Testis (tissue), 3 donors: ENCODE data around the gene LLPH. TPM values are rescaled to one million over a fixed set of nuclear protein-coding genes. Genes with fewer than 3 reads are reported as not detected.

Experiments used
- DNase-seq: peaks from one replicate; pipeline ENCODE4 v3.0.0-alpha.2; 2019
- H3K27ac ChIP-seq, 2 donors: fragments of 200-600 bp; sonication (generic); one replicate each; pipeline ENCODE4 v1.5.1; 2019
- H3K27me3 ChIP-seq: fragments of 200-600 bp; sonication (generic); one replicate; pipeline ENCODE4 v1.5.1; 2019
- H3K36me3 ChIP-seq: fragments of 200-600 bp; sonication (generic); one replicate; pipeline ENCODE4 v1.5.1; 2017; ENCODE audit warnings: low read depth; ENCODE audit errors: missing control alignments
- H3K4me1 ChIP-seq: fragments of 200-600 bp; sonication (generic); one replicate; pipeline ENCODE4 v1.5.1; 2019
- H3K4me3 ChIP-seq, 2 donors: fragments of 200-600 bp; sonication (generic); one replicate each; pipeline ENCODE4 v1.5.1; 2017 to 2019
- H3K9me3 ChIP-seq: fragments of 200-600 bp; sonication (generic); one replicate; pipeline ENCODE4 v1.5.1; 2017
- CTCF ChIP-seq, 3 experiments: fragments of 450-650 bp in 2 of 3; fragments of 200-600 bp in 1 of 3; sonication (generic) in 1 of 3; IDR thresholded peaks; one replicate each; pipeline ENCODE4 v1.5.1; 2016 to 2019; ENCODE audit warnings: antibody characterized with exemption in 3 of 3, mild to moderate bottlenecking in 2 of 3, moderate library complexity in 1 of 3
- POLR2A ChIP-seq: fragments of 450-650 bp; IDR thresholded peaks from one replicate; pipeline ENCODE4 v1.6.1; 2017; ENCODE audit warnings: antibody characterized with exemption, mild to moderate bottlenecking, moderate library complexity
- WGBS, 2 donors: methylation state at CpG; one replicate each; pipeline ENCODE4 v1.1.5; 2018; 5-methylcytosine and 5-hydroxymethylcytosine counted together
- intact Hi-C: fragments of 100-400 bp; cut with DNase I; formaldehyde crosslinking; loops from one replicate; pipeline ENCODE4 v1.15.1; 2023; ENCODE audit warnings: low total_unique reads
- polyA plus RNA-seq: library from polyadenylated mRNA; stranded (reverse); fragments of 350-450 nt; fragmentation: Illumina TruSeq; extraction: RNeasy Lipid Tissue Mini Kit (QIAGEN cat#74804); gene quantifications from one replicate; pipeline ENCODE4 v1.2.3, GENCODE V29; 2014; ENCODE audit warnings: low read depth, low replicate concordance; ENCODE audit not compliant: insufficient read depth
- total RNA-seq, 2 donors: library from RNA; depleted of rRNA; stranded (reverse); fragments of >200 nt; gene quantifications; one replicate each; pipeline ENCODE4 v1.2.3, GENCODE V29; 2016

Gene LLPH
- total and polyA plus RNA-seq, 3 donors from 2014 or later, result 12.9 to 36.5 (median 17.3) TPM

GRCh38 chr12:66144791-66145754 lies 14.5 kb upstream of the LLPH start:
- no peak overlapping the region for H3K27ac ChIP-seq
- intact Hi-C loops, result no loop called here
- H3K27me3 ChIP-seq, result no peaks in the 10 kb centered on the region
- TF ChIP-seq CTCF (IDR thresholded peaks at IDR 0.05), result peak in 2 of 3 experiments; percentile 21 to 23
- TF ChIP-seq POLR2A, result no peak
- no peaks in the 10 kb centered on the region for H3K4me1 ChIP-seq
- no peaks in the 10 kb centered on the region for H3K36me3 ChIP-seq
- no peak overlapping the region for H3K4me3 ChIP-seq
- 45 to 59% methylated on average over 7 of the region's 7 CpGs for WGBS, 2 donors
- no peaks in the 10 kb centered on the region for H3K9me3 ChIP-seq
- peak; percentile 29 for DNase-seq

GRCh38 chr12:66143868-66144267 lies 13.3 kb upstream of the LLPH start:
- 89 to 95% methylated on average over 1 of the region's 1 CpG for WGBS, 2 donors
- Histone ChIP-seq H3K27me3 (no peaks in the 10 kb centered on the region), H3K27ac (no peak overlapping the region), H3K36me3 (no peaks in the 10 kb centered on the region), H3K4me1 (no peaks in the 10 kb centered on the region), H3K4me3 (no peak overlapping the region), H3K9me3 (no peaks in the 10 kb centered on the region)
- intact Hi-C loops, result no loop called here
- TF ChIP-seq POLR2A (no peak), CTCF (IDR thresholded peaks at IDR 0.05) (no peak)
- DNase-seq, result no peak

GRCh38 chr12:66142826-66143225 lies 12.3 kb upstream of the LLPH start:
- Histone ChIP-seq H3K27me3 (no peaks in the 10 kb centered on the region), H3K27ac (no peak overlapping the region), H3K4me1 (no peaks in the 10 kb centered on the region), H3K4me3 (no peak overlapping the region), H3K9me3 (no peaks in the 10 kb centered on the region), H3K36me3 (no peaks in the 10 kb centered on the region)
- intact Hi-C loops, result no loop called here
- no peak for DNase-seq
- TF ChIP-seq POLR2A (no peak), CTCF (IDR thresholded peaks at IDR 0.05) (no peak)

- DNase-seq, result no peak
- Histone ChIP-seq H3K9me3 (no peaks in the 10 kb centered on the region), H3K4me1 (no peaks in the 10 kb centered on the region), H3K4me3 (no peak overlapping the region), H3K27me3 (no peaks in the 10 kb centered on the region), H3K27ac (no peak overlapping the region), H3K36me3 (no peaks in the 10 kb centered on the region)
- intact Hi-C loops, result no loop called here
- 94 to 95% methylated on average over 2 of the region's 2 CpGs for WGBS, 2 donors
- TF ChIP-seq POLR2A, result no peak
- TF ChIP-seq CTCF (IDR thresholded peaks at IDR 0.05), result no peak
These were observed 10.7 kb upstream of the LLPH start for GRCh38 chr12:66141299-66141698.

- Histone ChIP-seq H3K4me3 (no peak overlapping the region), H3K9me3 (no peaks in the 10 kb centered on the region), H3K36me3 (no peaks in the 10 kb centered on the region), H3K27ac (no peak overlapping the region), H3K4me1 (no peaks in the 10 kb centered on the region), H3K27me3 (no peaks in the 10 kb centered on the region)
- no peak for DNase-seq
- TF ChIP-seq CTCF (IDR thresholded peaks at IDR 0.05), result no peak
- no peak for TF ChIP-seq POLR2A
- intact Hi-C loops, result no loop called here
These were observed 10.2 kb upstream of the LLPH start for GRCh38 chr12:66140731-66141130.
